ENCODE measurements around the gene ATOSB. TPM values are rescaled to one million over a fixed set of nuclear protein-coding genes. Genes with fewer than 3 reads are reported as not detected.
A peak's percentile ranks its signal among the peaks of the same experiment; 100 is the strongest.
"Not testable (repeated sequence)": the region's sequence is repeated elsewhere in the genome, so short reads cannot be mapped to it uniquely, and the experiment has no call there.

Gene ATOSB, protein sequence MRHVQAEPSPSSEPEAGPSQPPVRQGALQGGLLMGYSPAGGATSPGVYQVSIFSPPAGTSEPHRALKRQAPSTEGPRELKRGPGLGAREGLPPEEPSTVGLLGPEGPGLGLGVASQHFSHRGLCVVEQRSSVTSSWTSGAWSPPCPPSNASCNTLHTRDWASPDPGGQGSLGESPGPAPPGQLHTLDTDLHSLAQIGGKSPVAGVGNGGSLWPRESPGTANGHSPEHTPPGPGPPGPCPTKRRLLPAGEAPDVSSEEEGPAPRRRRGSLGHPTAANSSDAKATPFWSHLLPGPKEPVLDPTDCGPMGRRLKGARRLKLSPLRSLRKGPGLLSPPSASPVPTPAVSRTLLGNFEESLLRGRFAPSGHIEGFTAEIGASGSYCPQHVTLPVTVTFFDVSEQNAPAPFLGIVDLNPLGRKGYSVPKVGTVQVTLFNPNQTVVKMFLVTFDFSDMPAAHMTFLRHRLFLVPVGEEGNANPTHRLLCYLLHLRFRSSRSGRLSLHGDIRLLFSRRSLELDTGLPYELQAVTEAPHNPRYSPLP
- polyA plus RNA-seq = 10 to 100 TPM in 1 of 3 donors, 1 to 10 TPM in 2; 3.3 to 15.6 (median 5.3) TPM

DNA sequence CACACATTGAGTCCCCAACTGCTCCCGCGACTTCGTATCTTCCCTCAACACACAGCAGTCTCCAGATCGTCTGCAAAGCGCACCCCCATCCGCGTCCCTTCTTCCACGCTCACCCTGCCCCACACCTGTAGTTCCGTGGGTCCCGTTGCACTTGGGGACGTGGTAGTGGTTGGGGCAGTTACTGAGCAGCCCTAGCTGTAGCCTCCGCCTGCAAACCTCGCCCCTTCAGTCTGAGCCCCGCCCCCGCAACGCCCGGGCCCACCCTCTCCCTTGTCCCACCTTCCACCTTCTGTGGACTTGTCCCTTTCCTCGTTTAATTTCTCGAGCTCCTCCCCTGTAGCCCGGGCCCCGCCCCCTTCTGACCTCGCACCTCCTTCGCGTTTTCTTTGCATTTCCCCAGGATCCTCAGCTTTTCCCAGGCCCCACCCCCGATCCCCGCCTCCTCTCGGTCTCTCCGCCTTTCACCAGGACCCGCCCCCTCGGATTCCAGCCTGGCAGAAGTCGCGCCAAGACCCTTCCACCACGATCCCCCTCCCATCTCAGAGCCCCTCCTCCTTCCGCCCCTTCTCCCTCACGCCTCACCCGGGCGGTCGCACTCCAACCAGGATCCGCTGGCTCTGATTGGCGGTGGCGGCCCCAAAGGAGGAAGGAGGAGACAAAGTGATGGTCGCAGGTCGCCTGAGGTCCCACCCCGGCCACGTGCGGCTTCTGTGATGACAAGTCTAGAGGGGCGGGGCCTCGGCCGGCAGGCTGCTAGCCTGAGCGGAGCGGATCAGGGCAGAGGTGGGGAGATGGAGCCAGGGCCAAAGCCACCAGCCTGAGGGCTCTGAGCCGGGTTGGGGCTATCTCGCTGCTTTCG is at the start of gene ATOSB:
TSS of gene ATOSB (minus strand) at position 183 of the 859 bp plus-strand sequence. CDS start 7,588 bp downstream, outside the sequence.
- Mint-ChIP-seq H3K27me3 (ENCODE audit: low read depth in 3 of 3) (peaks cover 0 to 15% (median 5%) of the 10 kb centered on the region in 3 donors), H3K27ac (peak within 1 kb of the TSS; percentile 87 to 99 (median 96)), H3K4me1 (peaks cover 50 to 57% of the 10 kb centered on the region in 2 donors), H3K36me3 (no peaks in the 10 kb centered on the region), H3K4me3 (peak within 1 kb of the TSS; percentile 89 to 99 (median 95)), H3K9me3 (no peaks in the 10 kb centered on the region)
- DNase-seq = peak; percentile 93

- no peak for DNase-seq
- H3K27me3 Mint-ChIP-seq (ENCODE audit: low read depth in 3 of 3) = peaks cover 5 to 9% (median 8%) of the 10 kb centered on the region in 3 donors
- no peak overlapping the region for H3K27ac Mint-ChIP-seq
- peaks cover 0 to 5% (median 0%) of the 10 kb centered on the region in 3 donors for H3K36me3 Mint-ChIP-seq
- no peak overlapping the region for H3K4me3 Mint-ChIP-seq
- no peaks in the 10 kb centered on the region for H3K9me3 Mint-ChIP-seq
- peaks cover 16 to 19% of the 10 kb centered on the region in 2 donors for H3K4me1 Mint-ChIP-seq
Measured at GRCh38 chr9:35164711-35165110, 49.0 kb upstream of the ATOSB start.

DNA sequence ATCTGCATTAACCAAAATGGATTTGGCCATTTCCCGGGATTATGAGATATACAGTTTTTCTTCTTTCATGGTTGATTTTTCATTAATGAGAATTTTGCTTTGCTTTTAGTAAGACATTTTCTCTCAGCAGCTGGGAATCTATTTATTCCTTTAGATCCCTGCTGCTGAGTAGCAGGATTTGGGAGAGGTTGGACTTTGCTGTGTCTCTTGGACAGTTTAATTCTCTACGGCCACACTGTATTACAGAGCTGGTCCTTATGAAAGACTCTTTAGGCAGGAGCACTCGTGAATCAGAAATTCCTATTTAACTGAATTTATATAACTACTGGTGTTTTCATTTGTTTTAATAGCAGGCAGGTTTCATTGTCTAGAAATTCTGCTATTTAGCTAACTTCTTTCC is 47.8 kb upstream of the ATOSB start:
- peaks cover 5 to 11% (median 8%) of the 10 kb centered on the region in 3 donors for H3K27me3 Mint-ChIP-seq (ENCODE audit: low read depth in 3 of 3)
- no peak for DNase-seq
- no peaks in the 10 kb centered on the region for H3K9me3 Mint-ChIP-seq
- H3K36me3 Mint-ChIP-seq = peaks cover 0 to 5% (median 0%) of the 10 kb centered on the region in 3 donors
- peaks cover 16 to 19% of the 10 kb centered on the region in 2 donors for H3K4me1 Mint-ChIP-seq
- peak overlapping the region in 2 of 5 donors; percentile 89 to 97 for H3K4me3 Mint-ChIP-seq
- H3K27ac Mint-ChIP-seq = no peak overlapping the region

GRCh38 chr9:35162605-35163315 is 47.1 kb upstream of the ATOSB start:
- peaks cover 5 to 11% (median 8%) of the 10 kb centered on the region in 3 donors for H3K27me3 Mint-ChIP-seq (ENCODE audit: low read depth in 3 of 3)
- no peaks in the 10 kb centered on the region for H3K9me3 Mint-ChIP-seq
- H3K27ac Mint-ChIP-seq = peak overlapping the region in 5 of 6 donors; percentile 10 to 88 (median 54)
- H3K36me3 Mint-ChIP-seq = peaks cover 0 to 5% (median 0%) of the 10 kb centered on the region in 3 donors
- H3K4me1 Mint-ChIP-seq = peaks cover 16 to 19% of the 10 kb centered on the region in 2 donors
- peak overlapping the region; percentile 89 to 97 (median 94) for H3K4me3 Mint-ChIP-seq
- DNase-seq = peak in 1 of 3 donors; percentile 19

DNA sequence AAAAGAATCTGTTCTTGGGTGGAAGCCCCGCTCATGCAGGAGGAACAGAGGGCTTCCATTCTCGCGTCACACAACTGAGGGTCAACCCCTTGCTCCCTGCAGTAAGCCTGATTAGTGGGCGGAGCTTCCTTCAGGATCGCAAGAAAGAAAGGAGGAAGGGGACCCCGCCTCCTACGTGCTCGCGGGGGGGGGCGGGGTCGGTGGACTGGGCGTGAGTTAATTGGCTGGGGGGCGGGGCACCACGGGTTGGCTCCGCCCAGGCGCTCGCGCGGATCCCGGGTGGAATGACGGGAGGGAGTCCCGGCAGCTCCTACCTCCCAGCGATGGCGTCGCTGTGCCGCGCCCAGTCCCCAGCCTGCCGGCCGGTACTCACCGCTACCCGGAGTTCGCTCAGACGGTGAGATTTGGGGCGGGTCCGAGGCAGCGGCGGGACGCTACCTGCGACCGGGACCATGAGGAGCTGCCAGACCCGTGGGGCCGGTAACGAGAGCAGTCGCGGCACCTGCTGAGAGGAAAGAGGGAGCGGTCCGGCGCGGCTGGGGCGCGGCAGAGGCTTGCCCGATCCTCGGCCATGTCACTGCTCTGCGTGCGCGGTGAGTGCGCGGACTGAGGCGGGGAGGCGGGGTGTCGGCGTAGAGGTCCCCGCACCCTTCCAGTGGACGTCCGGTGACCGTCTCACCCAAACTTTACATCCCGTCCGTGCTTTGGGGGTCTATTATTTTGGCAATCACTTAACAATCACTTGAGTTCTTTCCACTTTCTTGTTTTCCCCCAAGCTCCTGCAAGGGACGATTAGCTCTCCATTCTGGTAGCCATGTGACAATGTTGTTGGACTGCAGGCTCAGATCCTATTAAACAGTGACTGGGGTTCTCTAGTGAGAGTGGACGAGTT is 46.3 kb upstream of the ATOSB start, which contains the start of gene UNC13B:
TSS of gene UNC13B (plus strand) at position 297 of the 892 bp plus-strand sequence. CDS start at position 572, 275 bp downstream.
- Mint-ChIP-seq H3K4me3 (peak within 1 kb of the TSS; percentile 89 to 97 (median 94)), H3K27ac (peak within 1 kb of the TSS; percentile 10 to 88 (median 52)), H3K36me3 (peaks cover 0 to 5% (median 0%) of the 10 kb centered on the region in 3 donors), H3K9me3 (no peaks in the 10 kb centered on the region), H3K4me1 (peaks cover 16 to 19% of the 10 kb centered on the region in 2 donors), H3K27me3 (ENCODE audit: low read depth in 3 of 3) (peaks cover 5 to 11% (median 8%) of the 10 kb centered on the region in 3 donors)
- DNase-seq = peak; percentile 61 to 68 (median 65)

DNA sequence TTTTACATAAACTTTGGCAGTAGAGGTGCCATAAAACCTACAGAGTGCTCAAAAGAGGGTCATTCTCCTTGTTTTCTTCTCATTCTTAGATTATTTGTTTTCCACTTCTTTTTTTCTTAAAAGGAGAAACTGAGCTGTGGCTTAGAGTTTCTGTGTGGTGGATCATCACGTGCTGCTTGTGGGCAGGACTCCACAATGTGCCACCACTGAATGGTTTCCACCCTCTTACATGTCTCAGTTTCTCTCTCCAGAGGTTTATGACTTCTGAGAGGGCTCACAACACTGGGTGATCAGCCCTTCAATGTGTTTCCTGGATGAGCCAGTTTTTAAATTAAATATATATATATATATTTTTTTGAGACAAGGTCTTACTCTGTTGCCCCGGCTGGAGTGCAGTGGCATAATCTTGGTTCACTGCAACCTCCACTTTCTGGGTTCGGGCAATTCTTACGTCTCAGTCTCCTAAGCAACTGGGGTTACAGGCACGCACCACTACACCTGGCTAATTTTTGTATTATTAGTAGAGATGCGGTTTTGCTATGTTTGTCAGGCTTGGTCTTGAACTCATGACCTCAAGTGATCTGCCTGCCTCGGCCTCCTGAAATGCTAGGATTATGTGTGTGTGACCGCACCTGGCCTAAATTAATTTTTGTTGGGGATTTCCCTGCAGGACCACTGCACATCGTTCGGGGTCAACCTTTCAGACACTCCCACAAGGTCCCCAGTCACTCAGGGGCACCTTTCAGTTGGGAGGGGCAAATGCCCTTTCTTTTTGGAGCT is 43.0 kb upstream of the ATOSB start:
- H3K4me3 Mint-ChIP-seq = peak overlapping the region in 1 of 5 donors; percentile 30
- no peaks in the 10 kb centered on the region for H3K36me3 Mint-ChIP-seq
- no peaks in the 10 kb centered on the region for H3K9me3 Mint-ChIP-seq
- no peak for DNase-seq
- peaks cover 16 to 19% of the 10 kb centered on the region in 2 donors for H3K4me1 Mint-ChIP-seq
- peaks cover 4 to 13% (median 10%) of the 10 kb centered on the region in 3 donors for H3K27me3 Mint-ChIP-seq (ENCODE audit: low read depth in 3 of 3)
- peak overlapping the region in 1 of 6 donors; percentile 6 for H3K27ac Mint-ChIP-seq

- H3K9me3 Mint-ChIP-seq; H3K36me3 Mint-ChIP-seq; H3K4me3 Mint-ChIP-seq; DNase-seq; H3K27me3 Mint-ChIP-seq (ENCODE audit: low read depth in 3 of 3); H3K27ac Mint-ChIP-seq: not testable (repeated sequence)
- peaks cover 13 to 14% of the 10 kb centered on the region in 2 donors for H3K4me1 Mint-ChIP-seq
Measured at GRCh38 chr9:35157836-35158235, 42.2 kb upstream of the ATOSB start.

DNA sequence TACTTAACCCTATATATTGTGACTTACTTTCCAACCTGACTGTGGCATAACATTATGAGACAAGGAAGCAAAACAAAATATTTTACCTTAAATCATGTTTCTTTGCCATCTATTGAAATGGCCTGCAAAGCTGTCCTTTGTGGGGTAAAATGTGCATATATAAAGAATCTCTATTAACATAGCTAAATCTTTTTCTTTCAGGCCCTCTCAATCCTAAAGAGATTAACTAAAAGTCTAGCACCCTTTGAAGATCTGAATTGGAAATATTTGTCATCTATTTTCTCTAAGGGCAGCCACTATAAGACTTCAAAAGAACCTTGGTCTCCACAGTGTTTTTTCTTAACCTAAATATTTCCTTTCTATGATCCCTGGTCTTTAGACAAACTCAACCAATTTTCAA is 41.1 kb upstream of the ATOSB start:
- Mint-ChIP-seq H3K4me1 (peaks cover 6 to 7% of the 10 kb centered on the region in 2 donors), H3K36me3 (no peaks in the 10 kb centered on the region), H3K27me3 (ENCODE audit: low read depth in 3 of 3) (peaks cover 0 to 4% (median 4%) of the 10 kb centered on the region in 3 donors), H3K9me3 (no peaks in the 10 kb centered on the region), H3K27ac (no peak overlapping the region), H3K4me3 (no peak overlapping the region)
- DNase-seq = no peak

DNA sequence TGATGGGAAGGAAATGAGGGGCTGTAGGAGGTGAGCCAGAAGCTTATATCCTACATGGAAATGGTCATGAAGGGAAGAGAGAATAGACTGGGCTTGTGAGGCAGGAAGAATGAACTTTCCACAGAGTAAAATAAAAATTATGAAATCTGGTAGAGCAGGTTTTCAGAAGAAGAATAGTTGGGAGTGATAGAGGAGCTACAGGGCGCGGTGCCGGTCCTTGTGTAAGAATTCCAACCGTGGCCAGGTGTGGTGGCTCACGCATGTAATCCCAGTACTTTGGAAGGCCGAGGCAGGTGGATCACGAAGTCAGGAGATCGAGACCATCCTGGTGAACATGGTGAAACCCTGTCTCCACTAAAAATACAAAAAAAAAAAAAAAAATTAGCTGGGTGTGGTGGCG is 37.3 kb upstream of the ATOSB start:
- Mint-ChIP-seq H3K4me1 (no peaks in the 10 kb centered on the region), H3K27me3 (ENCODE audit: low read depth in 3 of 3) (peaks cover 0 to 4% (median 3%) of the 10 kb centered on the region in 3 donors), H3K36me3 (peaks cover 9 to 10% (median 9%) of the 10 kb centered on the region in 3 donors), H3K9me3 (peaks cover 13 to 23% (median 20%) of the 10 kb centered on the region in 6 donors), H3K4me3 (no peak overlapping the region), H3K27ac (no peak overlapping the region)
- DNase-seq = no peak

GRCh38 chr9:35147941-35148563 is 32.4 kb upstream of the ATOSB start:
- not testable (repeated sequence) for H3K4me3 Mint-ChIP-seq; DNase-seq; H3K27me3 Mint-ChIP-seq (ENCODE audit: low read depth in 3 of 3); H3K27ac Mint-ChIP-seq; H3K4me1 Mint-ChIP-seq
- H3K36me3 Mint-ChIP-seq = peaks cover 9 to 15% (median 13%) of the 10 kb centered on the region in 3 donors
- H3K9me3 Mint-ChIP-seq = peaks cover 18 to 47% (median 35%) of the 10 kb centered on the region in 6 donors

- H3K9me3 Mint-ChIP-seq = peaks cover 6 to 30% (median 15%) of the 10 kb centered on the region in 6 donors
- H3K4me1 Mint-ChIP-seq = no peaks in the 10 kb centered on the region
- H3K36me3 Mint-ChIP-seq = peaks cover 3 to 5% (median 3%) of the 10 kb centered on the region in 3 donors
- no peak overlapping the region for H3K4me3 Mint-ChIP-seq
- H3K27ac Mint-ChIP-seq = no peak overlapping the region
- no peak for DNase-seq
- H3K27me3 Mint-ChIP-seq (ENCODE audit: low read depth in 3 of 3) = peaks cover 2% of the 10 kb centered on the region in 3 donors
Measured at GRCh38 chr9:35142037-35142436, 26.4 kb upstream of the ATOSB start.
